KMS-11 (cell line): ENCODE data around the gene VAV2.

Source experiments
- H2AFZ ChIP-seq: fragments of 200-600 bp; sonication (generic); 2 replicates; pipeline ENCODE4 v1.6.1; 2016; ENCODE audit warnings: antibody characterized with exemption, mixed run types, low read depth
- H3K27ac ChIP-seq: fragments of 200-600 bp; sonication (generic); 2 replicates; pipeline ENCODE4 v1.6.1; 2016; ENCODE audit warnings: mild to moderate bottlenecking, mixed run types
- H3K27me3 ChIP-seq: fragments of 200-600 bp; sonication (generic); 2 replicates; pipeline ENCODE4 v1.6.1; 2017; ENCODE audit warnings: mild to moderate bottlenecking, low read depth, mixed run types, moderate library complexity; ENCODE audit not compliant: insufficient read depth
- H3K36me3 ChIP-seq: fragments of 200-600 bp; sonication (generic); 2 replicates; pipeline ENCODE4 v1.6.1; 2017; ENCODE audit warnings: mild to moderate bottlenecking, mixed run types; ENCODE audit not compliant: insufficient read depth
- H3K4me1 ChIP-seq: fragments of 200-600 bp; sonication (generic); 2 replicates; pipeline ENCODE4 v1.6.1; 2016; ENCODE audit warnings: mild to moderate bottlenecking, low read depth, mixed run types; ENCODE audit not compliant: poor library complexity, severe bottlenecking
- H3K4me2 ChIP-seq: fragments of 200-600 bp; sonication (generic); 2 replicates; pipeline ENCODE4 v1.7.0; 2016; ENCODE audit warnings: mild to moderate bottlenecking, mixed run types
- H3K4me3 ChIP-seq: fragments of 200-600 bp; sonication (generic); IDR thresholded peaks from 2 replicates; pipeline ENCODE4 v1.6.1; 2017; ENCODE audit warnings: low read depth, low read length, mixed read lengths; ENCODE audit not compliant: insufficient read depth
- H3K79me2 ChIP-seq: fragments of 200-600 bp; sonication (generic); 2 replicates; pipeline ENCODE4 v1.6.1; 2016; ENCODE audit warnings: low read depth, mixed run types; ENCODE audit not compliant: insufficient read depth
- H3K9ac ChIP-seq: fragments of 200-600 bp; sonication (generic); 2 replicates; pipeline ENCODE4 v1.6.1; 2016; ENCODE audit warnings: mild to moderate bottlenecking, mixed run types
- H4K20me1 ChIP-seq: fragments of 200-600 bp; sonication (generic); 2 replicates; pipeline ENCODE4 v1.6.1; 2016; ENCODE audit warnings: mild to moderate bottlenecking, mixed run types; ENCODE audit not compliant: insufficient read depth
- TF ChIP-seq, protein P1 (sequence below): fragments of 200-600 bp; sonication (generic); conservative IDR thresholded peaks from 2 replicates; pipeline ENCODE4 v1.6.1; 2017; ENCODE audit warnings: low read depth, mild to moderate bottlenecking, antibody characterized with exemption, low read length, moderate library complexity, mixed read lengths

VAV2 gene

DNA sequence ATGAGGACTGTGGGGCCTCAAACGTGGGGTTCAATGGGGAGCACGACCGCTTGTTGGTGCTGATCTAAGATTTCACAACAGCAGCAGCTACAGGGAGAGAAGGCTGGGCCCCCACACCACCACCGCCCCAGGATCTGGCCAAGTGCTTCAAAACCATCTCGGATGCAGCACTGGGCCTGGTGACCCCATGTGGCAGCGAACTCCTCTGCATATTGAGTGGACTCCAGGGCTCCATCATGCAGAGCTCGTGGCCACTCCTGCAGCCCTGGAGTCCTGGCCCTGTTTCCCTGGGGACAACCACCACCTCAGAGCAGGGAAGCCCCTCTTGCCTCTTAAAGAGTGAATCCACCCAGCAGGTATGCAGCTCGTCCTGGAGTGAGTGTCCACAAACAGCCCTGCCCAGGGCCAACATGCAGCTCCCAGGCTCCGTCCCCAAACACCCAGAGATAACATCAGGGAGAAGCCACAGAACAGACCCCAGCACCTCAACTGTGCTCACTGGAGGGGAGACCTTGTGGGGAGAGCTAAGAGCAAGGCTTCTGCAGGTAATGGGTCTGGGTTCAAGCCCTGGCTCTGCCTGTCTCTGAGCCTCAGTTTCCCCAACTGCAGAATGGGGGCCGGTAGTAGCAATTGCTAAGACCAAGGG is 150.8 kb downstream of the VAV2 start:
- Histone ChIP-seq H3K36me3 (no peaks in the 10 kb centered on the region), H3K79me2 (no peaks in the 10 kb centered on the region), H3K4me1 (no peaks in the 10 kb centered on the region), H3K4me3 (no peak overlapping the region), H4K20me1 (no peaks in the 10 kb centered on the region), H3K27me3 (no peaks in the 10 kb centered on the region), H3K27ac (no peak overlapping the region), H2AFZ (no peak overlapping the region), H3K4me2 (no peak overlapping the region), H3K9ac (no peak overlapping the region)
- TF ChIP-seq, protein P1, sequence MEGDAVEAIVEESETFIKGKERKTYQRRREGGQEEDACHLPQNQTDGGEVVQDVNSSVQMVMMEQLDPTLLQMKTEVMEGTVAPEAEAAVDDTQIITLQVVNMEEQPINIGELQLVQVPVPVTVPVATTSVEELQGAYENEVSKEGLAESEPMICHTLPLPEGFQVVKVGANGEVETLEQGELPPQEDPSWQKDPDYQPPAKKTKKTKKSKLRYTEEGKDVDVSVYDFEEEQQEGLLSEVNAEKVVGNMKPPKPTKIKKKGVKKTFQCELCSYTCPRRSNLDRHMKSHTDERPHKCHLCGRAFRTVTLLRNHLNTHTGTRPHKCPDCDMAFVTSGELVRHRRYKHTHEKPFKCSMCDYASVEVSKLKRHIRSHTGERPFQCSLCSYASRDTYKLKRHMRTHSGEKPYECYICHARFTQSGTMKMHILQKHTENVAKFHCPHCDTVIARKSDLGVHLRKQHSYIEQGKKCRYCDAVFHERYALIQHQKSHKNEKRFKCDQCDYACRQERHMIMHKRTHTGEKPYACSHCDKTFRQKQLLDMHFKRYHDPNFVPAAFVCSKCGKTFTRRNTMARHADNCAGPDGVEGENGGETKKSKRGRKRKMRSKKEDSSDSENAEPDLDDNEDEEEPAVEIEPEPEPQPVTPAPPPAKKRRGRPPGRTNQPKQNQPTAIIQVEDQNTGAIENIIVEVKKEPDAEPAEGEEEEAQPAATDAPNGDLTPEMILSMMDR: no peak

DNA sequence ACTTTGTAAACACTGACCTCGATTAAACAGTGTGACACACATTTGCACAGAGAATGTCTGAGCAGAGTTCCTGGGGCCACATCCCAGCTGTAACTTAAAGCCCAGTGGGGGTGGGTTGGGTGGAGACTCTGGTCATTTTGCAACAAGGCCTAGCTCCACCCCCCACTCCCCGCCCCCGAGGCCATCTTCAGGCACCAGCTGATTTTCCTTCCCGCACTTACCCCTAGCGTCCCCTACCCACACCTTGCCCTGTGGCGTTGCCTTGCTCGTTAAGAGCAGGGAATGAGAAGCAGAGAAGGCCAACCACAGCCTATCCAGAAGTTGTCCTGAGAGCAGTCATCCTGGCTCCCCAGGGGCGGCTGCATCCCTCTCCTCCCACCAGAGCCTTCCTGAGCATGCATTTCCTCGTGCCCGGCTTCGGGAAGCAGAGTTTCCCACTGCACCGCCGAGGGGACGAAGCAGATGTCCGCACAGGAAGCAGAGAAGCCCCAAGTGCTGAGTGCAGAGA is 152.2 kb downstream of the VAV2 start:
- Histone ChIP-seq H3K36me3 (no peaks in the 10 kb centered on the region), H4K20me1 (no peaks in the 10 kb centered on the region), H3K27ac (no peak overlapping the region), H3K4me1 (no peaks in the 10 kb centered on the region), H3K9ac (no peak overlapping the region), H3K4me2 (no peak overlapping the region), H3K27me3 (no peaks in the 10 kb centered on the region), H2AFZ (no peak overlapping the region), H3K79me2 (no peaks in the 10 kb centered on the region), H3K4me3 (no peak overlapping the region)
- TF ChIP-seq, protein P1: no peak

DNA sequence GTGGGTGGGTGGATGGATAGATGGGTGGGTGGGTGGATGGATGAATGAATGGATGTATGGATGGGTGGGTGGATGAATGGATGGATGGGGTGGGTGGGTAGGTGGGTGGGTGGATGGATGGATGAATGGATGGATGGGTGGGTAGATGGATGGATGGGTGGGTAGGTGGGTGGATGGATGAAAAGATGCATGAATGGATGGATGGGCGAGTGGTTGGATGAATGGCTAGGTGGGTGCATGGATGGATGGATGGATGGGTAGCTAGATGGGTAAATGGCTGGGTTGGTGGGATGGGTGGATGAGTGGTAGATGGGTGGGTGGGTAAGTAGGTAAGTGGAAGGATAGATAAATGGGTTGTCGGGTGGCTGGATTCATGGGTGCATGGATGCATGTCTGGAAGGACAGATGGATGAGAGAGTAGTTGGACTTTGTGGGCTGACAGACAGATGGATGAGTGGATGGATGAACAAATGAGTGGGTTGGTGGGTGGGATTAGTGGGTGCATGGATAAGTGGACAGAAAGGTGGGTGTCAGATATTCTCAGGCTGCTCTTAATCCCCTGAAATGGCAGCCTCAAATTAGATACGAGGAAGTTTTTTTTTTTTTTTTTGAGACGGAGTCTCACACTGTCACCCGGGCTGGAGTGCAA is 153.1 kb downstream of the VAV2 start:
- Histone ChIP-seq H3K27ac (no peak overlapping the region), H3K36me3 (no peaks in the 10 kb centered on the region), H2AFZ (no peak overlapping the region), H3K4me1 (no peaks in the 10 kb centered on the region), H3K9ac (no peak overlapping the region), H3K79me2 (no peaks in the 10 kb centered on the region), H3K4me3 (no peak overlapping the region), H3K27me3 (no peaks in the 10 kb centered on the region), H3K4me2 (no peak overlapping the region), H4K20me1 (no peaks in the 10 kb centered on the region)
- TF ChIP-seq, protein P1: no peak

DNA sequence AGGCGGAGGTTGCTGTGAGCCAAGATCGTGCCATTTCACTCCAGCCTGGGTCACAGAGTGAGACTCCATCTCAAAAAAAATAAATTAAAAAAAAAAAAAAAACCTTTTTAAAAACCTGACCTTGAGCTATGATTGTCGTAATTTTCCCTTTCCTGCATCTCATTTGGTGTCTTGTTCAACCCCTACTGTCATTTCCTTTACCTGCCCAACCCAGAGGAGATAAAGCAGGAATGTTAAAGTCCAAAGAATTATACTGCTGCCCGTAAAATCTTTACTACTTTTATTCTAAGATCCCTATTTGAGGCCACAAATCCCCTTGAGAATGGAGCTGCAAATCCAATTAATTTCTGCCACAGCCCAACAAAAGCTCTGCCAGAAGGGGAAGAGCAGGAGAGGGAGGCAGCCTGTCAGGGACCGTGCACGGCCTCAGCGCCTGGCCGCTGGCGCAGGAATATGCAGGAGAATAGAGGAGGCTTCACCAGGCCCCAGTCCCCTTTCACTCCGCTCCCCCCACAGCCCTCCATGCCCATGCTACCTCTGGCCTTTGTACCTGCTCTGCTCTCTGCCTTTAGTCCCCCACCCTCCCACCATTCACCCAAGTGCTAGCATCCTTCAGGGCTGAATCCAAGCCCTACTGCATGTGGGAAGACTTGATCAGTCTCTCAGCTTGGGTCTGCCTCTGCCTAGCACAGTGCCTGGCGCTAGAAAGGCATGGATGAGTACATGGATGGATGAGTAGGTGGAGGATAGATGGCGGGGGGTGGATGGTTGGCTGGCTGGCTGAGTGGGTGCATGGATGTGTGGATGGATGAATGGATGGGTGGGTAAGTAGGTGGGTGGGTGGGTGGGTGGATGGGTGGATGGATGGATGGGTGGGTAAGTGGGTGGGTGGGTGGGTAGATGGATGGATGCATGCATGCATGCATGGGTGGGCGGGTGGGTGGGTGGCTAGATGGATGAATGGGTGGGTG is 154.2 kb downstream of the VAV2 start:
- Histone ChIP-seq H3K27ac (no peak overlapping the region), H4K20me1 (no peaks in the 10 kb centered on the region), H3K4me3 (no peak overlapping the region), H3K4me2 (no peak overlapping the region), H3K9ac (no peak overlapping the region), H3K79me2 (no peaks in the 10 kb centered on the region), H2AFZ (no peak overlapping the region), H3K4me1 (no peaks in the 10 kb centered on the region), H3K36me3 (no peaks in the 10 kb centered on the region), H3K27me3 (no peaks in the 10 kb centered on the region)
- TF ChIP-seq, protein P1: no peak
